Esophagus muscularis mucosa (tissue), 3 donors: ENCODE measurements around the gene SLC37A1.

Experiments used
- CTCF ChIP-seq, 3 experiments: fragments of 200-600 bp in 2 of 3; fragments of 450-650 bp in 1 of 3; sonication (generic) in 2 of 3; IDR thresholded peaks; one replicate each; pipeline ENCODE4 v1.5.1; 2017 to 2019; ENCODE audit warnings: antibody characterized with exemption in 3 of 3, mild to moderate bottlenecking in 2 of 3, moderate library complexity in 1 of 3
- EP300 ChIP-seq: sonication (generic); formaldehyde crosslinking; IDR thresholded peaks from one replicate; pipeline ENCODE4 v1.6.1; 2017; ENCODE audit warnings: antibody characterized with exemption

GRCh38 chr21:42559326-42559725, 45.7 kb downstream of the SLC37A1 start:
- TF ChIP-seq CTCF (IDR thresholded peaks at IDR 0.05): no peak
- no peak for TF ChIP-seq EP300
